Large intestine (tissue), 3 donors: Measurements from ENCODE around the gene SERINC1. TPM values are rescaled to one million over a fixed set of nuclear protein-coding genes. Genes with fewer than 3 reads are reported as not detected.
"Not testable (repeated sequence)": the region's sequence is repeated elsewhere in the genome, so short reads cannot be mapped to it uniquely, and the experiment has no call there.

ENCODE experiments used
- DNase-seq, 2 donors: peaks; one replicate each; pipeline versions ENCODE4 v3.0.0 to v3.0.0-alpha.2; 2013
- H3K27ac ChIP-seq: one replicate; pipeline ENCODE4 v1.5.1; 2013; ENCODE audit warnings: low read length
- H3K27me3 ChIP-seq: 2 replicates; pipeline ENCODE4 v1.6.1; 2013; ENCODE audit warnings: low read length; ENCODE audit not compliant: control insufficient read depth, insufficient read depth
- H3K36me3 ChIP-seq: 2 replicates; pipeline ENCODE4 v1.6.1; 2013; ENCODE audit warnings: low read length; ENCODE audit not compliant: control insufficient read depth, insufficient read depth
- H3K4me1 ChIP-seq: one replicate; pipeline ENCODE4 v1.6.1; 2013; ENCODE audit warnings: low read length; ENCODE audit not compliant: control insufficient read depth, insufficient read depth
- H3K4me3 ChIP-seq: one replicate; pipeline ENCODE4 v1.5.1; 2013; ENCODE audit warnings: low read length
- H3K9me3 ChIP-seq: one replicate; pipeline ENCODE4 v1.6.1; 2013; ENCODE audit warnings: mild to moderate bottlenecking, low read depth, low read length, moderate library complexity; ENCODE audit not compliant: control insufficient read depth
- WGBS: methylation state at CpG from one replicate; pipeline ENCODE4 v1.1.5; 2013; ENCODE audit warnings: low lambda C conversion rate; ENCODE audit not compliant: insufficient coverage; 5-methylcytosine and 5-hydroxymethylcytosine counted together
- polyA plus RNA-seq: library from polyadenylated mRNA; unstranded; fragments of 120-200 nt; gene quantifications from one replicate; pipeline ENCODE4 v1.2.1, GENCODE V29; 2013

The SERINC1 gene
- polyA plus RNA-seq, 1 donor: 170 TPM

- no peak for DNase-seq
Measured at GRCh38 chr6:122484760-122485159, 13.2 kb upstream of the SERINC1 start.

DNA sequence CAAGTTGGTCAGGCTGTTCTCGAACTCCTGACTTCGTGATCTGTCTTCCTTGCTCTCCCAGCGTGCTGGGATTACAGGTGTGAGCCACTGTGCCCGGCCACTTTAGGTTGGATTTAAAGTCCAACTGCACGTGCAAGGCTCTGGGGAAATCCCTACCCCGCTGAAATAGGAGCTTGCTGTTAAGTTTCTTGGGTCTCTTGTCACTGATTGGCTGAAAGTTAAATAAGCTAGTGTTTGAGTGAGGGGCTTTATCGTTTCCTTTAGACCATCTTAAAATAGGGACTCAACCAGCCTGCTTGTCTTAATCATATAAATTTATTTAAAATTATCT, 11.1 kb upstream of the SERINC1 start:
- Histone ChIP-seq H3K36me3 (no peaks in the 10 kb centered on the region), H3K4me1 (no peaks in the 10 kb centered on the region), H3K9me3 (no peaks in the 10 kb centered on the region), H3K4me3 (no peak overlapping the region), H3K27me3 (no peaks in the 10 kb centered on the region), H3K27ac (no peak overlapping the region)
- WGBS: 100% methylated on average over 1 of the region's 7 CpGs
- DNase-seq: no peak

More at GRCh38 chr6:122484760-122485159, 13.2 kb upstream of the SERINC1 start:
- Histone ChIP-seq H3K36me3 (no peaks in the 10 kb centered on the region), H3K27ac (no peak overlapping the region), H3K27me3 (no peaks in the 10 kb centered on the region), H3K4me3 (no peak overlapping the region), H3K4me1 (no peaks in the 10 kb centered on the region), H3K9me3 (no peaks in the 10 kb centered on the region)
- WGBS: 80% methylated on average over 1 of the region's 4 CpGs

- no peaks in the 10 kb centered on the region for H3K9me3 ChIP-seq
- H3K4me3 ChIP-seq: no peak overlapping the region
- no peak overlapping the region for H3K27ac ChIP-seq
- no peaks in the 10 kb centered on the region for H3K27me3 ChIP-seq
- no peaks in the 10 kb centered on the region for H3K36me3 ChIP-seq
- no peaks in the 10 kb centered on the region for H3K4me1 ChIP-seq
- no peak for DNase-seq
Measured at GRCh38 chr6:122476131-122476530, 4.5 kb upstream of the SERINC1 start.

GRCh38 chr6:122472022-122472340, 374 bp upstream of the SERINC1 start:
- WGBS: 20% methylated on average over 1 of the region's 8 CpGs
- Histone ChIP-seq H3K9me3 (no peaks in the 10 kb centered on the region), H3K27ac (peak overlapping the region; percentile 97), H3K27me3 (no peaks in the 10 kb centered on the region), H3K4me3 (peak overlapping the region; percentile 87), H3K36me3 (no peaks in the 10 kb centered on the region), H3K4me1 (no peaks in the 10 kb centered on the region)
- DNase-seq: no peak

DNA sequence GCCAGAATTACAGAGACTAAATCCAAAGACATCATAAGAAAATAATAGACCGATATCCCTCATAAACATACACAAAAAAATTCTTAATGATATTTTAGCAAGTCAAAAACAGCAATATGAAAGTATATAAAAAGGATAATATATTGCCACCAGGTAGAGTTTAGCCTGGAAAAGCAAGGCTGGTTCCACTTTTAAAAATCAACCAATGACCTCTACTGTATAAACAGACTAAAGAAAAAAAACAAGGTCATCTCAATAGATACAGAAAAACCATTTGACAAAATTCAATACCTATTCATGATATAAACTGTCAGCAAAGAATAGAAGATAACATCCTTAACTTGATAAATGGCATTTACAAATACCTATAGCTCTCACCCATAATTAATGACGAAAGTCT, 9.7 kb downstream of the SERINC1 start:
- H3K4me3 ChIP-seq: no peak overlapping the region
- WGBS: no CpG with 5 or more reads among the region's 2 CpGs
- no peaks in the 10 kb centered on the region for H3K27me3 ChIP-seq
- DNase-seq: no peak
- no peaks in the 10 kb centered on the region for H3K9me3 ChIP-seq
- no peaks in the 10 kb centered on the region for H3K4me1 ChIP-seq
- H3K36me3 ChIP-seq: peaks cover 19% of the 10 kb centered on the region
- H3K27ac ChIP-seq: no peak overlapping the region

GRCh38 chr6:122459865-122460416, 11.7 kb downstream of the SERINC1 start:
- H3K36me3 ChIP-seq: peaks cover 16% of the 10 kb centered on the region
- H3K4me1 ChIP-seq, H3K27me3 ChIP-seq, DNase-seq, H3K9me3 ChIP-seq, H3K27ac ChIP-seq, H3K4me3 ChIP-seq: not testable (repeated sequence)
- WGBS: 100% methylated on average over 1 of the region's 8 CpGs

- Histone ChIP-seq H3K4me1 (no peaks in the 10 kb centered on the region), H3K36me3 (peaks cover 22% of the 10 kb centered on the region), H3K4me3 (no peak overlapping the region), H3K27me3 (no peaks in the 10 kb centered on the region), H3K27ac (no peak overlapping the region), H3K9me3 (no peaks in the 10 kb centered on the region)
- no peak for DNase-seq
- 67% methylated on average over 1 of the region's 2 CpGs for WGBS
Measured at GRCh38 chr6:122459240-122459639, 12.4 kb downstream of the SERINC1 start.

DNA sequence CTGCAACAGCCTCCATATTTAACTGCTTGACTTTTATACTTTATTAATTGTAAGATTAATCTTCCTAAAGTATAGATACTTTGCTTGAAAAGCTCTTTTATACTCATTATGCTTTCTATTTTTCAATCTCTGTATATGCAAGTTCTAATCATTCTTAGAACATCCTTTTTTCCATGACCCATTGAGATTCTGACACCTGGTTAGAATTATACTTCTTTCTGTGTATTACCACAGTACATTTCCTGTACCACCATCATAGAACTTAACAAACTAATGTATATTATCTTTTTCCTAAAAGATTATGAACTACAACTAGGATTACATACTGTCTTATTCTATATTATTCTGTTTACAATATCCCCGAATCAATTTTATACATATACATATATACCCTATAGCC, 13.5 kb downstream of the SERINC1 start:
- no peak for DNase-seq
- no peak overlapping the region for H3K27ac ChIP-seq
- no peaks in the 10 kb centered on the region for H3K9me3 ChIP-seq
- WGBS: 100% methylated on average over 1 of the region's 1 CpG
- H3K36me3 ChIP-seq: peaks cover 28% of the 10 kb centered on the region
- H3K4me3 ChIP-seq: no peak overlapping the region
- H3K27me3 ChIP-seq: no peaks in the 10 kb centered on the region
- no peaks in the 10 kb centered on the region for H3K4me1 ChIP-seq

DNA sequence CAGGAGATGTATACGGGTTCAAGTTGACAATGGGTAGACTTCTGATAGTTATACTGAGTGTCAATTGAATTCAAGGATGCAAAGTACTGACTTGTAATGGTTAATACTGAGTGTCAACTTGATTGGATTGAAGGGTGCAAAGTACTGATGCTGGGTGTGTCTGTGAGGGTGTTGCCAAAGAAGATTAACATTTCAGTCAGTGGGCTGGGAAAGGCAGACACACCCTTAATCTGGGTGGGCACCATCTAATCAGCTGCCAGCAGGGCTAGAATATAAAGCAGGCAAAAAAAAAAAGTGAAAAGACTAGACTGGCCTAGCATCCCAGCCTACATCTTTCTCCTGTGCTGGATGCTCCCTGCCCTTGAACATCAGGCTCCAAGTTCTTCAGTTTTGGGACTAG, 16.5 kb downstream of the SERINC1 start:
- DNase-seq, H3K4me1 ChIP-seq, H3K27ac ChIP-seq, H3K4me3 ChIP-seq, H3K9me3 ChIP-seq, H3K27me3 ChIP-seq: not testable (repeated sequence)
- peaks cover 49% of the 10 kb centered on the region for H3K36me3 ChIP-seq
- no CpG with 5 or more reads among the region's 1 CpG for WGBS

GRCh38 chr6:122454673-122455072, 16.9 kb downstream of the SERINC1 start:
- DNase-seq: no peak
- H3K27me3 ChIP-seq: no peaks in the 10 kb centered on the region
- H3K4me1 ChIP-seq: no peaks in the 10 kb centered on the region
- no peak overlapping the region for H3K27ac ChIP-seq
- H3K36me3 ChIP-seq: peaks cover 53% of the 10 kb centered on the region
- no peak overlapping the region for H3K4me3 ChIP-seq
- WGBS: 100% methylated on average over 1 of the region's 4 CpGs
- no peaks in the 10 kb centered on the region for H3K9me3 ChIP-seq

DNA sequence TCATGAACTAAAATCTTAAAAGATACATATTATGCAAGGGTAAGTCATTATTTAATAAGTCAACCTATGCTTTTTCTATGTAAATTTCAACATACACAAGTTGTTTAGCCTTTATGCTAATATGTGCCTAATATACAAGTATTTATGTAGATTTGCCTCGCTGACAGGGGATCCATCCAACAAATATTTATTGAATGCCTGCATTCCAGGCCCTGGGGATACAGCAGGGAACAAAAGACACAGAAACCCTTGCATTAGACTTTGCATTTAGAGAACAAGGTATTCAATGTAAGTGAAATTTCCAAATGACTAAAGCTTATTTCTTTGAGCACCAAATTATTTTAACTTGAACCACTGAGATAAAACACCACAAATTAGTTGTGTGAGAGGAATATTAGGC, 19.1 kb downstream of the SERINC1 start:
- 80% methylated on average over 1 of the region's 1 CpG for WGBS
- no peak for DNase-seq
- H3K27me3 ChIP-seq: no peaks in the 10 kb centered on the region
- no peaks in the 10 kb centered on the region for H3K9me3 ChIP-seq
- peaks cover 67% of the 10 kb centered on the region for H3K36me3 ChIP-seq
- H3K4me1 ChIP-seq: no peaks in the 10 kb centered on the region
- H3K27ac ChIP-seq: no peak overlapping the region
- no peak overlapping the region for H3K4me3 ChIP-seq
